GM06990 (cell line): ENCODE results near the gene AFDN.
"Not testable (repeated sequence)": the region's sequence is repeated elsewhere in the genome, so short reads cannot be mapped to it uniquely, and the experiment has no call there.

ENCODE experiments used
- DNase-seq: peaks from one replicate; pipeline ENCODE4 v3.0.0-alpha.2; 2011; ENCODE audit not compliant: insufficient read length; ENCODE audit errors: extremely low read depth
- H3K27me3 ChIP-seq: replicated peaks from 2 replicates; pipeline ENCODE4 v1.6.0; 2011; ENCODE audit warnings: low read length; ENCODE audit not compliant: control insufficient read depth, insufficient read depth
- H3K36me3 ChIP-seq: 2 replicates; pipeline ENCODE4 v1.5.1; 2011; ENCODE audit warnings: low read length; ENCODE audit not compliant: control insufficient read depth, insufficient read depth
- H3K4me3 ChIP-seq: replicated peaks from 2 replicates; pipeline ENCODE4 v1.5.1; 2011; ENCODE audit warnings: low read depth, mild to moderate bottlenecking, control low read depth, low read length
- CTCF ChIP-seq: IDR thresholded peaks from 2 replicates; pipeline ENCODE4 v1.5.1; 2011; ENCODE audit warnings: low read length, control low read depth, mild to moderate bottlenecking, inconsistent platforms; ENCODE audit not compliant: insufficient read depth, poor library complexity, severe bottlenecking

The AFDN gene

GRCh38 chr6:167998215-167998614, 171.5 kb downstream of the AFDN start:
- DNase-seq = no peak
- TF ChIP-seq CTCF = no peak
- no peaks in the 10 kb centered on the region for H3K27me3 ChIP-seq
- no peaks in the 10 kb centered on the region for H3K36me3 ChIP-seq
- H3K4me3 ChIP-seq = no peak overlapping the region

GRCh38 chr6:168000198-168001028, 173.7 kb downstream of the AFDN start:
- Histone ChIP-seq H3K27me3 (no peaks in the 10 kb centered on the region), H3K36me3 (no peaks in the 10 kb centered on the region), H3K4me3 (no peak overlapping the region)
- no peak for DNase-seq
- TF ChIP-seq CTCF = no peak

- H3K4me3 ChIP-seq = no peak overlapping the region
- TF ChIP-seq CTCF = no peak
- no peak for DNase-seq
- H3K27me3 ChIP-seq = no peaks in the 10 kb centered on the region
- H3K36me3 ChIP-seq = no peaks in the 10 kb centered on the region
These were observed 174.3 kb downstream of the AFDN start for GRCh38 chr6:168001029-168001332.

GRCh38 chr6:168001514-168001913, 174.8 kb downstream of the AFDN start:
- H3K27me3 ChIP-seq, DNase-seq: not testable (repeated sequence)

GRCh38 chr6:168002804-168003203, 176.1 kb downstream of the AFDN start:
- no peak for DNase-seq
- no peak overlapping the region for H3K4me3 ChIP-seq

More at GRCh38 chr6:168001514-168001913, 174.8 kb downstream of the AFDN start:
- H3K4me3 ChIP-seq, H3K36me3 ChIP-seq: not testable (repeated sequence)

GRCh38 chr6:168004023-168004422, 177.3 kb downstream of the AFDN start:
- no peaks in the 10 kb centered on the region for H3K36me3 ChIP-seq
- no peaks in the 10 kb centered on the region for H3K27me3 ChIP-seq
- H3K4me3 ChIP-seq = no peak overlapping the region
- no peak for TF ChIP-seq CTCF
- no peak for DNase-seq

More at GRCh38 chr6:168002804-168003203, 176.1 kb downstream of the AFDN start:
- no peak for TF ChIP-seq CTCF
- Histone ChIP-seq H3K27me3 (no peaks in the 10 kb centered on the region), H3K36me3 (no peaks in the 10 kb centered on the region)
